Fibroblast of lung (primary cell): ENCODE results near the gene MAN2B2. TPM values are rescaled to one million over a fixed set of nuclear protein-coding genes. Genes with fewer than 3 reads are reported as not detected.

Experiments
- DNase-seq, 2 donors: peaks; one replicate each; pipeline versions ENCODE4 v3.0.0 to v3.0.0-alpha.2; 2010; ENCODE audit warnings: low read depth in 2 of 2
- H2AFZ ChIP-seq: 2 replicates; pipeline ENCODE4 v1.5.1; 2012; ENCODE audit warnings: low read length, control low read depth, inconsistent platforms
- H3K27ac ChIP-seq: 2 replicates; pipeline ENCODE4 v1.5.1; 2011; ENCODE audit warnings: low read length, control low read depth; ENCODE audit not compliant: insufficient read depth
- H3K27me3 ChIP-seq: 2 replicates; pipeline ENCODE4 v1.5.1; 2011; ENCODE audit warnings: mild to moderate bottlenecking, low read length; ENCODE audit not compliant: control insufficient read depth, insufficient read depth
- H3K36me3 ChIP-seq: 2 replicates; pipeline ENCODE4 v1.5.1; 2011; ENCODE audit warnings: low read length; ENCODE audit not compliant: control insufficient read depth, insufficient read depth
- H3K4me1 ChIP-seq: 2 replicates; pipeline ENCODE4 v1.5.1; 2011; ENCODE audit warnings: low read length; ENCODE audit not compliant: control insufficient read depth, insufficient read depth; ENCODE audit errors: extremely low read depth
- H3K4me2 ChIP-seq: 2 replicates; pipeline ENCODE4 v1.5.1; 2011; ENCODE audit warnings: low read length, control low read depth; ENCODE audit not compliant: insufficient read depth; ENCODE audit errors: extremely low read depth
- H3K4me3 ChIP-seq, 4 experiments: fragments of 200-600 bp in 1 of 4; sonication (generic) in 1 of 4; replicated peaks in 1 of 4; 2 replicates each; pipeline ENCODE4 v1.5.1; 2011 to 2016; ENCODE audit warnings: low read length in 4 of 4, low read depth in 3 of 4, mild to moderate bottlenecking in 3 of 4, control low read depth in 2 of 4, inconsistent platforms in 1 of 4, mixed read lengths in 1 of 4; ENCODE audit not compliant: insufficient read depth in 1 of 4; ENCODE audit errors: control extremely low read depth in 1 of 4
- H3K79me2 ChIP-seq: 2 replicates; pipeline ENCODE4 v1.5.1; 2012; ENCODE audit warnings: mild to moderate bottlenecking, low read length, inconsistent platforms; ENCODE audit not compliant: control insufficient read depth, insufficient read depth
- H3K9ac ChIP-seq: 2 replicates; pipeline ENCODE4 v1.5.1; 2011; ENCODE audit warnings: mild to moderate bottlenecking, low read length, control low read depth; ENCODE audit not compliant: insufficient read depth
- H3K9me3 ChIP-seq: 2 replicates; pipeline ENCODE4 v1.5.1; 2012; ENCODE audit warnings: low read depth, low read length; ENCODE audit not compliant: control insufficient read depth, insufficient read depth
- H4K20me1 ChIP-seq: 2 replicates; pipeline ENCODE4 v1.5.1; 2011; ENCODE audit warnings: low read length; ENCODE audit not compliant: control insufficient read depth, insufficient read depth; ENCODE audit errors: extremely low read depth
- EZH2 ChIP-seq: IDR thresholded peaks from 2 replicates; pipeline ENCODE4 v1.5.1; 2012; ENCODE audit warnings: low read length, control low read depth, mild to moderate bottlenecking; ENCODE audit errors: missing control alignments
- polyA plus RNA-seq, 2 donors: library from polyadenylated mRNA; depleted of rRNA in 1 of 2; stranded (reverse) in 1 of 2; unstranded in 1 of 2; fragments of >200 nt; gene quantifications; 2 replicates each; pipeline ENCODE4 v1.2.1, GENCODE V29; 2011 to 2012; ENCODE audit warnings: missing spikeins in 1 of 2
- total RNA-seq: library from RNA; depleted of rRNA; stranded (reverse); fragments of >200 nt; gene quantifications from 2 replicates; pipeline ENCODE4 v1.2.1, GENCODE V29; 2014
- TF ChIP-seq, protein P1 (sequence below), 2 donors: IDR thresholded peaks in 1 of 2; conservative IDR thresholded peaks in 1 of 2; 1 replicate in 1 of 2; 2 replicates in 1 of 2; pipeline ENCODE4 v1.5.1; 2011 to 2012; ENCODE audit warnings: low read length in 2 of 2, control low read depth in 1 of 2, inconsistent platforms in 1 of 2, low read depth in 1 of 2, mild to moderate bottlenecking in 1 of 2

Gene MAN2B2
- total and polyA plus RNA-seq, 2 donors (not counting 1 experiment from before 2014, with no cell fraction given): 19.0 to 27.2 TPM

DNA sequence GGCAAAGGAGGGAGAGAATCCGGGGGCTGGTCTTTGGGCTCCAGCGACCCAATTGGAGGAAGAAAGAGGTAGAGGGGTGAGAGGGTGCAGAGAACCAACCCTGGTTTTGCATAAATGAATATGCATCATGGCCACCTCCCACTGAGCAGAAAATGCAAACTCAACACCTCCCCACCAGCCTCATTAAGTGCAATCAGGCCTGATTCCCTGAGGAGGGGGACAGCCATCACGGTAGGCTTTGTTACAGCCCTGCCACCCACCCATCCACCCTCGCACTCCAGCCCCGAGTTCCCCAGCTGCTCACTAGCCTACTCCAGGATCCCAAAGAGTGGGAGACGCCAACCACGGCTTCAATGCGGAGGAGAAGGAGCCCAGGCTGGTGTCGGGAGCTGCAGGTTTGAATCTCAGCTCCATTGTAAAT lies 48.3 kb upstream of the MAN2B2 start:
- H3K4me1 ChIP-seq: no peaks in the 10 kb centered on the region
- no peak overlapping the region for H3K4me3 ChIP-seq
- no peaks in the 10 kb centered on the region for H3K9me3 ChIP-seq
- H2AFZ ChIP-seq: no peak overlapping the region
- no peaks in the 10 kb centered on the region for H3K27me3 ChIP-seq
- H3K36me3 ChIP-seq: no peaks in the 10 kb centered on the region
- H3K27ac ChIP-seq: no peak overlapping the region
- no peaks in the 10 kb centered on the region for H4K20me1 ChIP-seq
- no peak for TF ChIP-seq EZH2
- TF ChIP-seq, protein P1, sequence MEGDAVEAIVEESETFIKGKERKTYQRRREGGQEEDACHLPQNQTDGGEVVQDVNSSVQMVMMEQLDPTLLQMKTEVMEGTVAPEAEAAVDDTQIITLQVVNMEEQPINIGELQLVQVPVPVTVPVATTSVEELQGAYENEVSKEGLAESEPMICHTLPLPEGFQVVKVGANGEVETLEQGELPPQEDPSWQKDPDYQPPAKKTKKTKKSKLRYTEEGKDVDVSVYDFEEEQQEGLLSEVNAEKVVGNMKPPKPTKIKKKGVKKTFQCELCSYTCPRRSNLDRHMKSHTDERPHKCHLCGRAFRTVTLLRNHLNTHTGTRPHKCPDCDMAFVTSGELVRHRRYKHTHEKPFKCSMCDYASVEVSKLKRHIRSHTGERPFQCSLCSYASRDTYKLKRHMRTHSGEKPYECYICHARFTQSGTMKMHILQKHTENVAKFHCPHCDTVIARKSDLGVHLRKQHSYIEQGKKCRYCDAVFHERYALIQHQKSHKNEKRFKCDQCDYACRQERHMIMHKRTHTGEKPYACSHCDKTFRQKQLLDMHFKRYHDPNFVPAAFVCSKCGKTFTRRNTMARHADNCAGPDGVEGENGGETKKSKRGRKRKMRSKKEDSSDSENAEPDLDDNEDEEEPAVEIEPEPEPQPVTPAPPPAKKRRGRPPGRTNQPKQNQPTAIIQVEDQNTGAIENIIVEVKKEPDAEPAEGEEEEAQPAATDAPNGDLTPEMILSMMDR (conservative IDR thresholded peaks at IDR 0.05 in 1 of 2, IDR thresholded peaks at IDR 0.05 in 1 of 2; ENCODE audit: low read depth in 1 of 2, low read length in 2 of 2): no peak
- no peak overlapping the region for H3K9ac ChIP-seq
- no peaks in the 10 kb centered on the region for H3K79me2 ChIP-seq
- DNase-seq: no peak
- no peak overlapping the region for H3K4me2 ChIP-seq

DNA sequence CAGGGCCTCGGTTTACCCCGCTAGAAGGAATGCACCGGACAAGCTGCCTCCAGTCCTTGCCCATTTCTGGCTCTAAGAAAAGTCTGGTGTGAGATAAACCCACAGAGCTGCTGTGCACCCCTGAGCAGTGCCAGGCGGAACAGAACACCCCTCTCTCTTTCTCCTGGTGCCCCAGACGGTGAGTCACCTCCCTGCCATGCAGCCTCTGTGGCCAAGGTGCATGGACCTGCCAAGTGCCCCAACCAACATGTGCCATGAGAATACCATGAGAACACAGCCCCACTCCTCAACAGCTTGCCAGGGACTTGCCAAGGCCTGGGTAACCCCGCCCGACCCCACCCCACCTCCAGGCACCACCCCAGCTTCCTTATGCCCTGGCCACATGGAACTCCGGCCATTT lies 47.7 kb upstream of the MAN2B2 start:
- TF ChIP-seq, protein P1 (conservative IDR thresholded peaks at IDR 0.05 in 1 of 2, IDR thresholded peaks at IDR 0.05 in 1 of 2; ENCODE audit: low read depth in 1 of 2, low read length in 2 of 2): no peak
- no peak for TF ChIP-seq EZH2
- DNase-seq: no peak
- no peaks in the 10 kb centered on the region for H3K4me1 ChIP-seq
- no peaks in the 10 kb centered on the region for H3K79me2 ChIP-seq
- H3K27me3 ChIP-seq: no peaks in the 10 kb centered on the region
- no peaks in the 10 kb centered on the region for H4K20me1 ChIP-seq
- no peak overlapping the region for H2AFZ ChIP-seq
- no peak overlapping the region for H3K9ac ChIP-seq
- no peak overlapping the region for H3K4me3 ChIP-seq
- H3K9me3 ChIP-seq: no peaks in the 10 kb centered on the region
- H3K4me2 ChIP-seq: no peak overlapping the region
- H3K36me3 ChIP-seq: no peaks in the 10 kb centered on the region
- H3K27ac ChIP-seq: no peak overlapping the region

DNA sequence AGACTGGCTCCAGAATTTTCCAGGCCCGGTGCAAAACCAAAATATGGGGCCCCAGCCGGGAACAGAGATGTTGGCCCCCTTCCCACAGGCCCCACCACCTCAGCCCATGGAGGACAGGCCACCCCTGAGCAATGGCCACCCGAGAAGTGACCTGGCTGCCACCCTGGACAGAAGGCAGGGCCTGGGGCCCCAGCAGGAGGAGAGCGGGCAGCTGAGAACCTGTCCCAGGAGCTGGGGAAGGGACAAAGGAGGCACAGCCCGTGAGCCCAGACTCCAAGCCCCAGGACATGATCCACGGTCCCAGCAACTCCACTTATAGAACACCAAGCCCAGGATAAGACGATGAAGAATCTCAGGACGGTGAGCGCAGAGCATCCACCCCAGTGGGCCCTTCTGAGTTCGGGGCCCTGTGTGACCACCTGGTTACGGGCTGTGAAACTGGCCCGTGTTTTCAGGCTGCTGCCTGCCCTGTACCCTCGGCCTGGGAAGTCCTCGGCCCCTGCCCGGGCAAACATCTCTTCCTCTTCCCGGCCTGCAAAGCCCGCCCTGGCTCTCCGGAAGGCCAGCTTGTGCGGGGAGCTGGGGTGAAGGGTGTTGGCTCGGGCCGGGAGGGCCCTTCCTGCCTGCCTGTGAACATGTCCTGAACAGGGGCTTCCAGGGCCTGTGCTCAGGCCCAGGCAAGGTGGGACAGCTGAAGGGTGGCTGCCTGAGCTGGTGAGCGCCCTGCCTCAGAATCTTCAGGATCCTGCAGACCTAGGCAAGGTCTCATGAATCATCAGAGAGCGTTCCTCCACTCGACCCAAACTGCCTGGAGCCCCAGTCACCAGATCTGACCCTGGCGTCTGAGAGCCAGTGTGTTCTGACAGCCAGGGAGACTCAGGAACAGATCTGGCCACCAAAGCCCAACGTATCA lies 47.0 kb upstream of the MAN2B2 start:
- Histone ChIP-seq H3K79me2 (no peaks in the 10 kb centered on the region), H3K4me3 (no peak overlapping the region), H3K4me2 (no peak overlapping the region), H3K9me3 (no peaks in the 10 kb centered on the region), H3K27me3 (no peaks in the 10 kb centered on the region), H3K4me1 (no peaks in the 10 kb centered on the region), H2AFZ (no peak overlapping the region), H4K20me1 (no peaks in the 10 kb centered on the region), H3K9ac (no peak overlapping the region), H3K27ac (no peak overlapping the region), H3K36me3 (no peaks in the 10 kb centered on the region)
- TF ChIP-seq, protein P1 (conservative IDR thresholded peaks at IDR 0.05 in 1 of 2, IDR thresholded peaks at IDR 0.05 in 1 of 2; ENCODE audit: low read depth in 1 of 2, low read length in 2 of 2): no peak
- no peak for TF ChIP-seq EZH2
- DNase-seq: no peak
